Fibroblast of mammary gland (primary cell): ENCODE results near the gene LRWD1.
"Not testable (repeated sequence)": the region's sequence is repeated elsewhere in the genome, so short reads cannot be mapped to it uniquely, and the experiment has no call there.

ENCODE experiments used
- DNase-seq: peaks from one replicate; pipeline ENCODE4 v3.0.0-alpha.2; 2010; ENCODE audit warnings: low read depth
- H3K4me3 ChIP-seq: 2 replicates; pipeline ENCODE4 v1.5.1; 2011; ENCODE audit warnings: low read depth, mild to moderate bottlenecking, low read length, moderate library complexity; ENCODE audit not compliant: control insufficient read depth
- TF ChIP-seq, protein P1 (sequence below): conservative IDR thresholded peaks from 2 replicates; pipeline ENCODE4 v1.5.1; 2011; ENCODE audit warnings: low read depth, low read length, inconsistent platforms; ENCODE audit not compliant: control insufficient read depth, insufficient read depth

LRWD1 gene

DNA sequence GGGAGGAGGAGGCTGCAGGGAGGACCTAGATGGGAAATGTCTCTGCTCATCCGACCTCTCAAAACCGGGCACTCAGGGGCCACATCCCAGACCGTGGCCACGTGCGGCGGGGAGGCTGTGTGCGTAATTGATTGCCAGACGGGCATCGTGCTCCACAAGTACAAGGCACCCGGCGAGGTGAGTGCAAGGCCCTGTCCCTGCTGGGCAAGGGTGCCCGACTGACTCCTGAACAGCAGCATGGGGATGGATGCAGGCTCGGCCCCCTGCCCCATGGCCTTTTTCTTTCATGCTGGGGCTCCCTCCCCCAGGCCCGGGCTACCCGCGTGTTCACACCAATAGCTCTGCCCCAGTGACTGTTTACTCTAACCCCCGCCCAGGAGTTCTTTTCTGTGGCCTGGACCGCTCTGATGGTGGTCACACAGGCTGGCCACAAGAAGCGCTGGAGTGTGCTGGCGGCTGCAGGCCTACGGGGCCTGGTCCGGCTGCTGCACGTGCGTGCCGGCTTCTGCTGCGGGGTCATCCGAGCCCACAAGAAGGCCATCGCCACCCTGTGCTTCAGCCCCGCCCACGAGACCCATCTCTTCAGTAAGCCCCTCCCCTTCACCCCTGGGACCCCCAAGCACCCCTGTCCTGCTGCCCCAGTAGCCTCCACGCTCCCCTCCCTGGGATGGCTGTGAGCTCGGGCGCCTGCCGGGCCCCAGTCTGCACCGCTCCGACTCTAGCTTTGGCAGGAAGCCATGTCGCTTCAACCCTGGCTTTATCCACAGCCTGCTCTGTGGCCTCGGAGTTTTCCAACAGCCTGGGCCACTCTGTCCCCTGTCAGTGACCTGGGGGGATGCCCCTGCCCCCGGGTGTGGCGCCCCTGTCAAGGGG is 3.9 kb downstream of the LRWD1 start:
- no peak for DNase-seq
- TF ChIP-seq, protein P1, sequence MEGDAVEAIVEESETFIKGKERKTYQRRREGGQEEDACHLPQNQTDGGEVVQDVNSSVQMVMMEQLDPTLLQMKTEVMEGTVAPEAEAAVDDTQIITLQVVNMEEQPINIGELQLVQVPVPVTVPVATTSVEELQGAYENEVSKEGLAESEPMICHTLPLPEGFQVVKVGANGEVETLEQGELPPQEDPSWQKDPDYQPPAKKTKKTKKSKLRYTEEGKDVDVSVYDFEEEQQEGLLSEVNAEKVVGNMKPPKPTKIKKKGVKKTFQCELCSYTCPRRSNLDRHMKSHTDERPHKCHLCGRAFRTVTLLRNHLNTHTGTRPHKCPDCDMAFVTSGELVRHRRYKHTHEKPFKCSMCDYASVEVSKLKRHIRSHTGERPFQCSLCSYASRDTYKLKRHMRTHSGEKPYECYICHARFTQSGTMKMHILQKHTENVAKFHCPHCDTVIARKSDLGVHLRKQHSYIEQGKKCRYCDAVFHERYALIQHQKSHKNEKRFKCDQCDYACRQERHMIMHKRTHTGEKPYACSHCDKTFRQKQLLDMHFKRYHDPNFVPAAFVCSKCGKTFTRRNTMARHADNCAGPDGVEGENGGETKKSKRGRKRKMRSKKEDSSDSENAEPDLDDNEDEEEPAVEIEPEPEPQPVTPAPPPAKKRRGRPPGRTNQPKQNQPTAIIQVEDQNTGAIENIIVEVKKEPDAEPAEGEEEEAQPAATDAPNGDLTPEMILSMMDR, result no peak
- no peak overlapping the region for H3K4me3 ChIP-seq

DNA sequence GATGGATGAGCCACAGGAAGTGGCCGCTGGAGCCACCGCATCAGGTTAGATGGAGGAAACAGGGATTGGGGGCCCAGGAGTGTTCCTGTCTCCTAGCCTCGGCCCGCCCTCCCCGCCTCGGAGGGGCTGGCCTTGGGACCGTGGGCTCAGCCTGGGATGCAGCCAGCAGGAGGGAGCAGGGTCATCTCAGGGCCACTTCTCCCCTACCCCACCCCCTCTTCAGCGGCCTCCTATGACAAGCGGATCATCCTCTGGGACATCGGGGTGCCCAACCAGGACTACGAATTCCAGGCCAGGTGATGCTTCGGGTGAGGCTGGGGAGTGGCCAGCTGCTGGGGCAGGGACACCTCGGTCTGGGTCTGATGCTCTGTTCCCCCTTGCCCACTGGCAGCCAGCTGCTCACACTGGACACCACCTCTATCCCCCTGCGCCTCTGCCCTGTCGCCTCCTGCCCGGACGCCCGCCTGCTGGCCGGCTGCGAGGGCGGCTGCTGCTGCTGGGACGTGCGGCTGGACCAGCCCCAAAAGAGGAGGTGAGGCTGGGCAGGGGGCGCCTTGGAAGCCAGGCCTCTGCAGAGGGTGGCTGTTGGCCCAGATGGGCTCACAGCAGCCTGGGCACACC is 4.7 kb downstream of the LRWD1 start:
- TF ChIP-seq, protein P1, result no peak
- H3K4me3 ChIP-seq, result no peak overlapping the region
- no peak for DNase-seq

DNA sequence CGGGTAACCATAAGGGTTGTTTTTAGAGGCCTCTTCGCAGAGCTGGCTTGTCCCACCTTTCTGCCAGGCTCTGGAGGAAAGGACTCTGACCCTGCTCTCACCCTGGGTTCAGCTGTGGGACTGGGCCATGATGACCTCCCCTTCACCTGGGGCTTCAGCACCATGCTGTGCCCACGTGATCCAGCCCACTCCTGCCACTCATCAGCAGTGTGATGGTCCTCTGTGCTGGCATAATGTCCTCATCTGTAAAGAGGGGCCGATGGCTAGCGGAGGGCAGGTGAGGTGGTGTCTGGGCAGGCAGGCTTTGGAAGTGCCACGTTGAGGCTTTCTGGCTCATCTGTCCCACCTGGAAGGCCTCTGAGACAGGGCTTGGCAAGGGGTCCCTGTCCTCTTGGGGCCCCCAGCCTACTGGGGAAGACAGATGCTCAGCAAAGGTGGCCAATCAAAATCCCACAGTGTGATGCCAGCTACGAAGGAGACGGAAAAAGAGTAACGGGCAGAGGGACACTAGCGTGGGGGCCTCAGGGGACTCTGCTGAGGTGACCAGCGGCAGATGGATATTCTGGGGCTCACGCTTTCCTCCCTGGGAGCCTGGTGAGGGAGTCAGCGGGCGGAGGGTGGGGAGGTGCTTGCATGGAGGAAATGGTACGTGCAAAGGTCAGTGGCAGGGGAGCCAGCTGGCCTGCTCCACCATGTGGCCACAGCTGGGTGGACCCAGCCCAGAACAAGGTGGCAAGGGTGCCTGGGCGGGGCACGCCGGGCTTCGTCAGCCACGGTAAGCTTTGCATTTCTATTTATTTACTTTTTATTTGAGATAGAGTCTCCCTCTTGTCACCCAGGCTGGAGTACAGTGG is 5.4 kb downstream of the LRWD1 start:
- TF ChIP-seq, protein P1, result no peak
- H3K4me3 ChIP-seq, result no peak overlapping the region
- DNase-seq, result no peak

GRCh38 chr7:102471791-102472125 is 7.0 kb downstream of the LRWD1 start:
- H3K4me3 ChIP-seq, result no peak overlapping the region
- TF ChIP-seq, protein P1, result no peak
- DNase-seq, result no peak

GRCh38 chr7:102472126-102473041 is 7.6 kb downstream of the LRWD1 start:
- H3K4me3 ChIP-seq, result no peak overlapping the region
- no peak for DNase-seq
- TF ChIP-seq, protein P1, result no peak

DNA sequence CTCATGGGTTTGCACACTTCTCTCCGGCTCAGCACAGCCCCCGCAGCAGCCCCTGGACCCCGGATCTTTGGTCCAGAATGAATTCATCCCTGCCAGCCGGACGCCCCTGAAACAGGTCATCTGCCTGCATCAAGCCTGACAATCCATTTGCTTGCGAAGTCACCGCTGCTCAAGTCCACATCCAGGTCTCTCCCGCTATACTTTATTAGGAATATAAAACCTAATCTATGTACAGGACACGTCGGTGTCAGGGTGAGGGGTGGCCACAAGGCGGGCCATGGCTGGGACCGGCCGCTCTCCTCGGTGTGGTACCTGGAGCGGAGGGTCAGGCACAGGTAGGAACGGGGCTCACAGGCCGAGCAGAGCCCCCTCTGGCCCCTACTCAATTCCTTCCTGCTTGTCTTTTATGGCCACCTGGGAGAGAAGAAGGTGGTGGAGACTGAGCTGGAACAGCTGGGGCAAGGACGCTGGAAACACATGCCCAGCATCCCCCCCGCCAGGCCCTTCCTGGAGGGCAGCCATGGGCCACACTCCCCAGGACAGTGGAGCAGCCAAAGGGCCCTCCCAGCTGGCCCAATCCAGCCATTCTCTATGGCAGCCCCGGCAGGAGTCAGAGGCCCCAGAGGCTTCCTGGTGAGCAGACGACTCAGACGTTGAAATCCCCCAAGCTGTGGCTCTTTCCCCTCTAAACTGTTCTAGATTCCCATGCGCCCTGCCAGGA is 8.6 kb downstream of the LRWD1 start:
- DNase-seq, result no peak
- no peak overlapping the region for H3K4me3 ChIP-seq
- TF ChIP-seq, protein P1, result no peak

GRCh38 chr7:102474116-102474515 is 9.3 kb downstream of the LRWD1 start:
- not testable (repeated sequence) for DNase-seq

DNA sequence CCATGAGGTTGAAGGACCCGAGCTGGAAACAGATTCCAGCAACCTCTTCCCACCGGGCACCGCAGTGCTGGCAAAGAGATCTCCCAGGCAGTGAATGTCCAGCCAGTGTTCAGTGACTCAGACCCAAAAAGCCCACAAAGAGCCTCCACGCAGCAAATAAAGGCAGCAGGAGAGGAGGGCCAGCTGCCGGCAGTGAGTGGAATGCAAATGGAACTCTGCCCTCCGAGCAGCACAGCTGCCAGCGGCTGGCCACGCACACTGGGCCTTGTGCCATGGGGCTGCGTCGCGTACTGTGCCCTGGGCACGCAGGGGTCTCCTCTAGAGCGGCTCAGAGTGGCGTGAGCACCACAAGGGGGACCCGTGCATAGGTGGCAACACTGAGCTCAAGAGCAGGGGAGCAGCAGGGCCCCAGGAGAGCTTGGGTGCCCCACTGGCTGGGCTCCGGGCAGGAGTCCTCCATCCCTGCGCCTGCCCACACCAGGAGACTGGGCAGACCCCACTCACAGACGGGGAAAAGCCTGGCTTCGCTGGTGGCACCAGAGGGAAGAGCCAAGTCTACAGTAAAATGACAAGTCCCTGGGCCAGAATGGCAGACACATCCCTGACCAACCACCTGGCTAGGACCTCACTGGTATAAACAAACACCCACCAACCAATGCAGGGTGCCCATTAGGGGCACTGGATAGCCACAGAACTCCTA is 10.1 kb downstream of the LRWD1 start:
- H3K4me3 ChIP-seq, result not testable (repeated sequence)
- peak; percentile 7 for DNase-seq

More at GRCh38 chr7:102474116-102474515, 9.3 kb downstream of the LRWD1 start:
- H3K4me3 ChIP-seq, result not testable (repeated sequence)
